Measurements from ENCODE around the gene DYNC1I1.

DYNC1I1 gene

DNA sequence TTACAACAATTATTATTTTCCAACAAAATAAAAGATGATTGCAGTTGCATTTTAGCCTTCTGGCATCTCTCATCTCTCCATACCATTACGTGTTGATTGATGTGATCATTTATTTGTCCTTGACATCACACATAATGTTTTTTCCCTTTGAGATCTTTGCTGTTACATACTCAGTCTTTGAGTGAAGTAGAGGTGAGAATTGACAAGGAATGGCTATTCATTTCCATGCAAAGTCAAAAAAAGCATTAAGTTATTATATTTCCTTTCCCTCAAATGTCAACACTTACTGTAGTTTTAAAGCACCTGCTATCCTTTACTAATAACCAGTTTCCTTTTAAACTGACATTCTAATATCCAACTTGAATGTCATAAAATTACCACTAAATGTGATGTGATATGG lies 33.6 kb downstream of the DYNC1I1 start:
- Mint-ChIP-seq H3K4me3 (no peak overlapping the region), H3K4me1 (peaks cover 17% of the 10 kb centered on the region), H3K36me3 (ENCODE audit: low read depth) (no peaks in the 10 kb centered on the region), H3K27me3 (ENCODE audit: low read depth) (peaks cover 9% of the 10 kb centered on the region), H3K9me3 (no peaks in the 10 kb centered on the region), H3K27ac (no peak overlapping the region)
- TF ChIP-seq, protein P1, sequence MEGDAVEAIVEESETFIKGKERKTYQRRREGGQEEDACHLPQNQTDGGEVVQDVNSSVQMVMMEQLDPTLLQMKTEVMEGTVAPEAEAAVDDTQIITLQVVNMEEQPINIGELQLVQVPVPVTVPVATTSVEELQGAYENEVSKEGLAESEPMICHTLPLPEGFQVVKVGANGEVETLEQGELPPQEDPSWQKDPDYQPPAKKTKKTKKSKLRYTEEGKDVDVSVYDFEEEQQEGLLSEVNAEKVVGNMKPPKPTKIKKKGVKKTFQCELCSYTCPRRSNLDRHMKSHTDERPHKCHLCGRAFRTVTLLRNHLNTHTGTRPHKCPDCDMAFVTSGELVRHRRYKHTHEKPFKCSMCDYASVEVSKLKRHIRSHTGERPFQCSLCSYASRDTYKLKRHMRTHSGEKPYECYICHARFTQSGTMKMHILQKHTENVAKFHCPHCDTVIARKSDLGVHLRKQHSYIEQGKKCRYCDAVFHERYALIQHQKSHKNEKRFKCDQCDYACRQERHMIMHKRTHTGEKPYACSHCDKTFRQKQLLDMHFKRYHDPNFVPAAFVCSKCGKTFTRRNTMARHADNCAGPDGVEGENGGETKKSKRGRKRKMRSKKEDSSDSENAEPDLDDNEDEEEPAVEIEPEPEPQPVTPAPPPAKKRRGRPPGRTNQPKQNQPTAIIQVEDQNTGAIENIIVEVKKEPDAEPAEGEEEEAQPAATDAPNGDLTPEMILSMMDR (IDR thresholded peaks at IDR 0.05; ENCODE audit: unreplicated experiment in 3 of 3), result no peak

DNA sequence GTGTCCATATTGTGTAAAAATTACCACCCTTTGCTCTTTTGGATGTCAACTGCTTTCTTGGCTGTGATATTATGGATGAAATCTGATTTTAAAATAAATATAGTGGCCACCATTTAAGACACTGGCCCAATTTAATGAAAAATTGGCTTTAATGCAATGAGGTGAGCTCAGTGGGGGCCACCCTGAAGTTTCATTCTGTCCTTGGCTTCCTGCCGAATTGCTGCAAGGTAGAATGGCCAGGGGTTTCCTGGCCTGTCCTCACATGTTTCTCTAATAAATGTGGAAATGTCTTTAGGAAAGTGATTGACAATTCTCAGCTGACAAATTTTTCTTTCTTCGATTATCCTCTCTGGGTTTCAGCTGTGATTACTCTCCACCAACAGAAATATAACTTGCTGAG lies 36.0 kb downstream of the DYNC1I1 start:
- Mint-ChIP-seq H3K9me3 (no peaks in the 10 kb centered on the region), H3K27me3 (ENCODE audit: low read depth) (peaks cover 5% of the 10 kb centered on the region), H3K4me3 (no peak overlapping the region), H3K4me1 (peaks cover 11% of the 10 kb centered on the region), H3K27ac (no peak overlapping the region), H3K36me3 (ENCODE audit: low read depth) (no peaks in the 10 kb centered on the region)
- TF ChIP-seq, protein P1 (IDR thresholded peaks at IDR 0.05; ENCODE audit: unreplicated experiment in 3 of 3), result no peak

DNA sequence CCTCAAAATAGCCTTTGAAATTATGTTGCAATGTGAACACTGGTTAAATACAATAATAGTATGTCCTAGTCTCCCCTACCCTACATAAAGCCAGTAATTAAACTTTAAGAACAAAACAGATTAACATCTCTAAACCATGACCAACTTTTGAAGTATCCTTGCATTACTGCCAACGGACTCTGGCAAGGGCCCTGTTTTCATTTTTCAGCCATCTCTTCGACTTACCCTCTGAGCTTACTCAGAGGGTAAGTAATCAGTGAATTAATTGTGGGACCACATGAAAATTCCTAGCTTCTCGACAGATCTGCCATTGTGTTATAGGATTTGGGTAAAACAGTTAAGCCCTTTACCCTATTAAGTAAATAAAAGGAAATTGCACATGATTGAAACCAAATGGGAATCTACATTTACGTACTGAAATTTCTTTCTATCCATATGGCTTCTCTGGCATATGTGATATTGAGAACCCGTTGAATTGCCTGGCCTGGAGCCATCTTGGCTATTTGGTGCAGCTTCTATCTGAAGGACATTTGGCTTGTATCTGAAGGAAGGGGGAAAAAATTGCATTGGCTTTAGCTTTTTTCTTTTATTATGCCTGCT lies 39.6 kb downstream of the DYNC1I1 start:
- no peaks in the 10 kb centered on the region for H3K36me3 Mint-ChIP-seq (ENCODE audit: low read depth)

DNA sequence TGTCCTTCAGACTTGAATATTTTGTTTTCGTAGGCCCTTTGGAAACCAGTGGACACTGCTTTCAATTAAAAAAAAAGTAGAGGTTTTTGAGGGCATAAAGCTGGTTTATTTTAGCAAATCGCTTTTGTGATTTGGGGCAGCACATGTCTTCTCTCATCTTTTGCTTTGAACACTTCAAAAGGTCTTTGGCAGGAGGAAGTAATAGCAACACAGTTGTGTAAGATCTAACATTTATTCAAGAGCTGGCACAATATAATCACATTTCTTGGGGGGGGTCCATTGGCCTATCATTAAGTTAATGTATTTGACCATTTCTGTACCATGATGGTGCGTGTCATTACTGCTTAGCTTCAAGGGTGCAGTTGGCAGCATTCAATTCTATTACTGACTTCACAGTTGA lies 42.4 kb downstream of the DYNC1I1 start:
- H3K27me3 Mint-ChIP-seq (ENCODE audit: low read depth), result no peaks in the 10 kb centered on the region
- no peaks in the 10 kb centered on the region for H3K36me3 Mint-ChIP-seq (ENCODE audit: low read depth)
- no peak overlapping the region for H3K27ac Mint-ChIP-seq
- H3K4me3 Mint-ChIP-seq, result no peak overlapping the region
- peaks cover 6% of the 10 kb centered on the region for H3K4me1 Mint-ChIP-seq
- no peaks in the 10 kb centered on the region for H3K9me3 Mint-ChIP-seq
- TF ChIP-seq, protein P1 (IDR thresholded peaks at IDR 0.05; ENCODE audit: unreplicated experiment in 3 of 3), result no peak

More for the DNA sequence above, 39.6 kb downstream of the DYNC1I1 start:
- no peak overlapping the region for H3K4me3 Mint-ChIP-seq
- H3K27ac Mint-ChIP-seq, result no peak overlapping the region
- H3K4me1 Mint-ChIP-seq, result peaks cover 6% of the 10 kb centered on the region
- TF ChIP-seq, protein P1 (IDR thresholded peaks at IDR 0.05; ENCODE audit: unreplicated experiment in 3 of 3), result no peak
- peaks cover 5% of the 10 kb centered on the region for H3K27me3 Mint-ChIP-seq (ENCODE audit: low read depth)
- no peaks in the 10 kb centered on the region for H3K9me3 Mint-ChIP-seq

DNA sequence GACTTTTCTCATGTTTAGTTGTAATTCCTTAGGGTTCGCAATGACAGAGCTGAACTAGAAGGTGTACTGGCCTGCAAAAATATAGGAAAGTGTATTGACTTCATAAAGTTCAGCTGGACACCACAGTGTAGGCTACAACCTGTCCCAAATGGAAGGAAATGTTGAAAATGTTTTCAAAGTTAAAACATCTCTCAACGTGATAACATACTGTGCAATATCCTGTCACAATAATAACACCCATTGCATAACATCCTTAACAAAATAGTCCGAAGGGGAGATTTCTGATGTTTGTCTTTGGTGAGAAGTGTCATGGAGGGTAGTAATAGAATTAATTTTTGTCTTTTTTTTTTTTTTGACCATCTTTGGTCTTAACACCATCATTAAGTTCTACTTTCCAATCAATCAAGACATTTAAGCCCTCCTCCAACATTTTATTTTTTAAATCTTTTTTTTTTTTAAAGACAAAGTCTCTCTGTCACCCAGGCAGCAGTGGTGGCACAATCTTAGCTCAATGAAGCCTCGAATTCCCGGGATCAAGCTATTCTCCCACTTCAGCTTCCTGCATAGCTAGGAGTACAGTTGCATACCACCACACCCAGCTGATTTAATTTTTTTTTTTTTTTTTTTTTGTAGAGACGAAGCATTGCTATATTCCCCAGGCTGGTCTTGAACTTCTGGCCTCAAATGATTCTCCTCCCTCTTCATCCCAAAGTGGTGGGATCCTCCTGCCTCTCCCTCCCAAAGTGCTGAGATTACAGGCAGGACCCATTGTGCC lies 45.7 kb downstream of the DYNC1I1 start:
- Mint-ChIP-seq H3K27ac (no peak overlapping the region), H3K9me3 (no peaks in the 10 kb centered on the region), H3K27me3 (ENCODE audit: low read depth) (no peaks in the 10 kb centered on the region), H3K4me3 (no peak overlapping the region), H3K4me1 (no peaks in the 10 kb centered on the region), H3K36me3 (ENCODE audit: low read depth) (no peaks in the 10 kb centered on the region)
- TF ChIP-seq, protein P1 (IDR thresholded peaks at IDR 0.05; ENCODE audit: unreplicated experiment in 3 of 3), result no peak

DNA sequence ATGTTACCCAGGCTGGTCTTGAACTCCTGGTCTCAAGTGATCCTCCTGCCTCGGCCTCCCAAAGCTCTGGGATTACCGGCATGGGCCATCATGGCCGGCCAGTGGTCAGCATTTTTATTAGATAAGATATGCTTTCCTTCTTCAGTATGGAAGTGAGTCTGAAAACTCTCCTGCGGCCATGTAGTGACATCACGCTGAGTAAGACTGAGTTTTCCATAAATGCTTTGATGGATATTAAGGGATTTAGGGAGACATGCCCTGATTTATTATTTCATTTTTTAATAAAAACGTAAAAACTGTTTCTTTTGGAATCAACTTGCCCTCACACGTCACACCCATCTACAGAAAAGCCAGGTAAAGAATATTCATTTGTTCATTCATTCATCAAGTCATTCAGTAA lies 48.4 kb downstream of the DYNC1I1 start:
- H3K27me3 Mint-ChIP-seq (ENCODE audit: low read depth), result no peaks in the 10 kb centered on the region
- H3K4me1 Mint-ChIP-seq, result no peaks in the 10 kb centered on the region
- TF ChIP-seq, protein P1 (IDR thresholded peaks at IDR 0.05; ENCODE audit: unreplicated experiment in 3 of 3), result no peak
- H3K27ac Mint-ChIP-seq, result no peak overlapping the region
- H3K9me3 Mint-ChIP-seq, result no peaks in the 10 kb centered on the region
- H3K4me3 Mint-ChIP-seq, result no peak overlapping the region
- no peaks in the 10 kb centered on the region for H3K36me3 Mint-ChIP-seq (ENCODE audit: low read depth)
